ENCODE data around the gene CNST.
"Not testable (repeated sequence)": the region's sequence is repeated elsewhere in the genome, so short reads cannot be mapped to it uniquely, and the experiment has no call there.

The CNST gene

GRCh38 chr1:246678816-246679793 is 112.8 kb downstream of the CNST start:
- no peak for DNase-seq

- DNase-seq = no peak
Measured at GRCh38 chr1:246679794-246680177, 113.5 kb downstream of the CNST start.

- DNase-seq = no peak
Measured at GRCh38 chr1:246680190-246680589, 113.9 kb downstream of the CNST start.

GRCh38 chr1:246680696-246681130 is 114.5 kb downstream of the CNST start:
- DNase-seq = no peak

GRCh38 chr1:246681900-246682895 is 115.9 kb downstream of the CNST start:
- DNase-seq = no peak

GRCh38 chr1:246683521-246683920 is 117.3 kb downstream of the CNST start:
- no peak for DNase-seq

GRCh38 chr1:246687002-246687401 is 120.7 kb downstream of the CNST start:
- no peak for DNase-seq

GRCh38 chr1:246689409-246690008 is 123.3 kb downstream of the CNST start:
- DNase-seq = peak; percentile 36

- no peak for DNase-seq
Measured at GRCh38 chr1:246690100-246690499, 123.8 kb downstream of the CNST start.

GRCh38 chr1:246691622-246692495 is 125.6 kb downstream of the CNST start:
- no peak for DNase-seq

- DNase-seq = not testable (repeated sequence)
Measured at GRCh38 chr1:246694213-246694895, 128.1 kb downstream of the CNST start.

- no peak for DNase-seq
Measured at GRCh38 chr1:246695136-246695535, 128.9 kb downstream of the CNST start.

GRCh38 chr1:246695666-246696065 is 129.4 kb downstream of the CNST start:
- no peak for DNase-seq

GRCh38 chr1:246698466-246699094 is 132.3 kb downstream of the CNST start:
- DNase-seq = no peak

- DNase-seq = peak; percentile 84
Measured at GRCh38 chr1:246699095-246699735, 133.0 kb downstream of the CNST start.

GRCh38 chr1:246703581-246703980 is 137.3 kb downstream of the CNST start:
- DNase-seq = no peak

GRCh38 chr1:246705368-246705767 is 139.1 kb downstream of the CNST start:
- DNase-seq = no peak

GRCh38 chr1:246708166-246708565 is 141.9 kb downstream of the CNST start:
- DNase-seq = no peak

GRCh38 chr1:246709196-246709595 is 142.9 kb downstream of the CNST start:
- DNase-seq = no peak

- DNase-seq = no peak
Measured at GRCh38 chr1:246709835-246710234, 143.6 kb downstream of the CNST start.
